Measurements from ENCODE around the gene RBM42.

- TF ChIP-seq EZH2phosphoT487 (IDR thresholded peaks at IDR 0.05; ENCODE audit: insufficient read depth, low read depth) (no peak), EZH2 (IDR thresholded peaks at IDR 0.05; ENCODE audit: insufficient read depth, poor library complexity, severe bottlenecking) (no peak)
Observed at GRCh38 chr19:35663981-35664380, 35.1 kb downstream of the RBM42 start.
